ENCODE data around the gene RESF1. TPM values are rescaled to one million over a fixed set of nuclear protein-coding genes. Genes with fewer than 3 reads are reported as not detected.

The RESF1 gene
- total RNA-seq, 1 donor from 2014 or later: 37.6 TPM

GRCh38 chr12:31961137-31961536 lies 1.9 kb downstream of the RESF1 start:
- no peak for DNase-seq

GRCh38 chr12:31962076-31962475 lies 2.9 kb downstream of the RESF1 start:
- DNase-seq: no peak

- no peak for DNase-seq
Observed at GRCh38 chr12:31964280-31964679, 5.1 kb downstream of the RESF1 start.

GRCh38 chr12:31965090-31965489 lies 5.9 kb downstream of the RESF1 start:
- no peak for DNase-seq

GRCh38 chr12:31966558-31967205 lies 7.5 kb downstream of the RESF1 start:
- DNase-seq: no peak

- DNase-seq: no peak
Observed at GRCh38 chr12:31967539-31967938, 8.3 kb downstream of the RESF1 start.

GRCh38 chr12:31970199-31970598 lies 11.0 kb downstream of the RESF1 start:
- DNase-seq: no peak

- no peak for DNase-seq
Observed at GRCh38 chr12:31973818-31974217, 14.6 kb downstream of the RESF1 start.

GRCh38 chr12:31974673-31975072 lies 15.5 kb downstream of the RESF1 start:
- no peak for DNase-seq

GRCh38 chr12:31984806-31985591 lies 25.8 kb downstream of the RESF1 start:
- DNase-seq: no peak

GRCh38 chr12:31985832-31986231 lies 26.6 kb downstream of the RESF1 start:
- no peak for DNase-seq

GRCh38 chr12:31989571-31990362 lies 30.6 kb downstream of the RESF1 start:
- DNase-seq: no peak

- no peak for DNase-seq
Observed at GRCh38 chr12:31991146-31991545, 31.9 kb downstream of the RESF1 start.

- no peak for DNase-seq
Observed at GRCh38 chr12:31991815-31992214, 32.6 kb downstream of the RESF1 start.

GRCh38 chr12:31999692-32000091 lies 40.5 kb downstream of the RESF1 start:
- DNase-seq: no peak

- no peak for DNase-seq
Observed at GRCh38 chr12:32000373-32001005, 41.3 kb downstream of the RESF1 start.

- no peak for DNase-seq
Observed at GRCh38 chr12:32002848-32003493, 43.8 kb downstream of the RESF1 start.

- DNase-seq: no peak
Observed at GRCh38 chr12:32003654-32004053, 44.4 kb downstream of the RESF1 start.

- no peak for DNase-seq
Observed at GRCh38 chr12:32005496-32006125, 46.4 kb downstream of the RESF1 start.

All from skin of body (tissue), 2 donors.